HG02885 (cell line): ENCODE measurements around the gene STRN3.
"Not testable (repeated sequence)": the region's sequence is repeated elsewhere in the genome, so short reads cannot be mapped to it uniquely, and the experiment has no call there.

ENCODE experiments used
- ATAC-seq: cut with Tn5 transposase; IDR thresholded peaks from one replicate; pipeline ENCODE4 v1.9.1; 2021; ENCODE audit warnings: mild to moderate bottlenecking; ENCODE audit not compliant: unreplicated experiment, poor library complexity

Gene STRN3

GRCh38 chr14:31003284-31003683 is 22.9 kb downstream of the STRN3 start:
- no peak for ATAC-seq

- ATAC-seq, result no peak
Observed at GRCh38 chr14:31001339-31001658, 24.9 kb downstream of the STRN3 start.

- ATAC-seq, result no peak
Observed at GRCh38 chr14:31000629-31001338, 25.4 kb downstream of the STRN3 start.

- ATAC-seq, result no peak
Observed at GRCh38 chr14:30999038-30999773, 27.0 kb downstream of the STRN3 start.

GRCh38 chr14:30998100-30998706 is 28.0 kb downstream of the STRN3 start:
- ATAC-seq, result no peak

- no peak for ATAC-seq
Observed at GRCh38 chr14:30996892-30997659, 29.1 kb downstream of the STRN3 start.

GRCh38 chr14:30995689-30996088 is 30.5 kb downstream of the STRN3 start:
- no peak for ATAC-seq

GRCh38 chr14:30994681-30995620 is 31.2 kb downstream of the STRN3 start:
- ATAC-seq, result peak; percentile 62

GRCh38 chr14:30993071-30993470 is 33.1 kb downstream of the STRN3 start:
- ATAC-seq, result no peak

- ATAC-seq, result no peak
Observed at GRCh38 chr14:30991408-30991807, 34.8 kb downstream of the STRN3 start.

GRCh38 chr14:30990770-30991169 is 35.4 kb downstream of the STRN3 start:
- no peak for ATAC-seq

- no peak for ATAC-seq
Observed at GRCh38 chr14:30988509-30988908, 37.7 kb downstream of the STRN3 start.

GRCh38 chr14:30985796-30986195 is 40.4 kb downstream of the STRN3 start:
- no peak for ATAC-seq

GRCh38 chr14:30983858-30984257 is 42.3 kb downstream of the STRN3 start:
- no peak for ATAC-seq

GRCh38 chr14:30982533-30982932 is 43.6 kb downstream of the STRN3 start:
- no peak for ATAC-seq

- ATAC-seq, result no peak
Observed at GRCh38 chr14:30980980-30981379, 45.2 kb downstream of the STRN3 start.

GRCh38 chr14:30980106-30980704 is 46.0 kb downstream of the STRN3 start:
- ATAC-seq, result not testable (repeated sequence)

GRCh38 chr14:30977752-30978151 is 48.4 kb downstream of the STRN3 start:
- ATAC-seq, result no peak

GRCh38 chr14:30974628-30975027 is 51.6 kb downstream of the STRN3 start:
- no peak for ATAC-seq
